ENCODE data around the gene MKX.

DNA sequence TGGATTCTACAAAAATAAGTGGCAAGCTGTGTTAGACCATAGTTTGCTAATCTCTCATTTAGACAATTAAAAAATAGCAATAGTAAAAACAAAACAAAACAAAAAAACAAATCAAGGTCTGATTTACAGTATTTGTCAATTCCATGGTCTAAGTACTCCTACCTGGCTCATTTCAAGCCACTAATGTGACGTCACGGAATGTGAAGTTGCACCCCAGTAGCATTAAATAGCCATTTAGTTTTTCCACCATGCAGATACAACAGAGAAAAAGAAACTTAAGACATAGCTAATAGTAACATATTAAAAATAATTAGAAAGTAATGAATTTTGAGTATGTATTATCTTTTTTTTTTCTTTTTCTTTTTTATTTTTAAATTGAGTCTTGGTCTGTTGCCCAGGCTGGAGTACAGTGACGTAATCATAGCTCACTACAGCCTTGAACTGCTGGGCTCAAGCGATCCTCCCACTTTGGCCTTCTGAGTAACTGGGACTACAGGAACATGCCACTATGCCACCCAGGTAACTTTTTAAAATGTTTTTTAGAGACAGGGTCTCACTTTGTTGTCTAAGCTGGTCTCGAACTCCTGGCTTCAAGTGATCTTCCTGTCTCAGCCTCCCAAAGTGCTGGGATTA, 101.2 kb downstream of the MKX start:
- TF ChIP-seq, protein P1, sequence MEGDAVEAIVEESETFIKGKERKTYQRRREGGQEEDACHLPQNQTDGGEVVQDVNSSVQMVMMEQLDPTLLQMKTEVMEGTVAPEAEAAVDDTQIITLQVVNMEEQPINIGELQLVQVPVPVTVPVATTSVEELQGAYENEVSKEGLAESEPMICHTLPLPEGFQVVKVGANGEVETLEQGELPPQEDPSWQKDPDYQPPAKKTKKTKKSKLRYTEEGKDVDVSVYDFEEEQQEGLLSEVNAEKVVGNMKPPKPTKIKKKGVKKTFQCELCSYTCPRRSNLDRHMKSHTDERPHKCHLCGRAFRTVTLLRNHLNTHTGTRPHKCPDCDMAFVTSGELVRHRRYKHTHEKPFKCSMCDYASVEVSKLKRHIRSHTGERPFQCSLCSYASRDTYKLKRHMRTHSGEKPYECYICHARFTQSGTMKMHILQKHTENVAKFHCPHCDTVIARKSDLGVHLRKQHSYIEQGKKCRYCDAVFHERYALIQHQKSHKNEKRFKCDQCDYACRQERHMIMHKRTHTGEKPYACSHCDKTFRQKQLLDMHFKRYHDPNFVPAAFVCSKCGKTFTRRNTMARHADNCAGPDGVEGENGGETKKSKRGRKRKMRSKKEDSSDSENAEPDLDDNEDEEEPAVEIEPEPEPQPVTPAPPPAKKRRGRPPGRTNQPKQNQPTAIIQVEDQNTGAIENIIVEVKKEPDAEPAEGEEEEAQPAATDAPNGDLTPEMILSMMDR (IDR thresholded peaks at IDR 0.05 in 2 of 3, conservative IDR thresholded peaks at IDR 0.05 in 1 of 3; ENCODE audit: borderline replicate concordance in 1 of 3, insufficient read depth in 1 of 3, low read depth in 2 of 3, low read length in 2 of 3), result no peak
- TF ChIP-seq EZH2phosphoT487 (IDR thresholded peaks at IDR 0.05; ENCODE audit: borderline replicate concordance) (no peak), POLR2A (IDR thresholded peaks at IDR 0.05; ENCODE audit: borderline replicate concordance, extremely low read depth, insufficient read depth, insufficient read length) (no peak), CEBPB (IDR thresholded peaks at IDR 0.05; ENCODE audit: low read depth) (no peak), POLR2AphosphoS5 (IDR thresholded peaks at IDR 0.05; ENCODE audit: low read depth, low read length) (no peak), EZH2 (IDR thresholded peaks at IDR 0.05) (no peak)
